ENCODE measurements around the gene ATP8B1. TPM values are rescaled to one million over a fixed set of nuclear protein-coding genes. Genes with fewer than 3 reads are reported as not detected.

ATP8B1 gene
- total RNA-seq, 1 experiment from 2014 or later, result 1.4 TPM

DNA sequence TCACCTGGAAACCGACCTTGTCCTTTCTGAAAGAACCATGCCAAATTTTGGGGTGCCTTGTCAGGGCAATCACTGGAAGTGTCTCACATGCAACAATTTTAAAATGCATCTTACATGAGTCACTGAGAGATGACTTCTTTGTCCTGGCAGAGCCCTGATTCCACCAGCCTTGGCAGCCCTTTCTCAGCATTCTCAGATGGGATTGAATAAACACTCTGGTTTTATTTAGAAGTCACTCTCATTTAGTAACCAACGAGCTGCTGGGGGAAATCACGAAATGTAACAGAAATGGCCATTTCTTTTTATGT is 3.8 kb upstream of the ATP8B1 start:
- Histone ChIP-seq H3K36me3 (replicated peaks; ENCODE audit: control insufficient read depth, insufficient read depth, low read length) (no peaks in the 10 kb centered on the region), H3K4me3 (ENCODE audit: insufficient read depth, low read depth, low read length) (no peak overlapping the region), H3K27me3 (ENCODE audit: control insufficient read depth, insufficient read depth, low read length) (peaks cover 31% of the 10 kb centered on the region)
- no peak for DNase-seq

DNA sequence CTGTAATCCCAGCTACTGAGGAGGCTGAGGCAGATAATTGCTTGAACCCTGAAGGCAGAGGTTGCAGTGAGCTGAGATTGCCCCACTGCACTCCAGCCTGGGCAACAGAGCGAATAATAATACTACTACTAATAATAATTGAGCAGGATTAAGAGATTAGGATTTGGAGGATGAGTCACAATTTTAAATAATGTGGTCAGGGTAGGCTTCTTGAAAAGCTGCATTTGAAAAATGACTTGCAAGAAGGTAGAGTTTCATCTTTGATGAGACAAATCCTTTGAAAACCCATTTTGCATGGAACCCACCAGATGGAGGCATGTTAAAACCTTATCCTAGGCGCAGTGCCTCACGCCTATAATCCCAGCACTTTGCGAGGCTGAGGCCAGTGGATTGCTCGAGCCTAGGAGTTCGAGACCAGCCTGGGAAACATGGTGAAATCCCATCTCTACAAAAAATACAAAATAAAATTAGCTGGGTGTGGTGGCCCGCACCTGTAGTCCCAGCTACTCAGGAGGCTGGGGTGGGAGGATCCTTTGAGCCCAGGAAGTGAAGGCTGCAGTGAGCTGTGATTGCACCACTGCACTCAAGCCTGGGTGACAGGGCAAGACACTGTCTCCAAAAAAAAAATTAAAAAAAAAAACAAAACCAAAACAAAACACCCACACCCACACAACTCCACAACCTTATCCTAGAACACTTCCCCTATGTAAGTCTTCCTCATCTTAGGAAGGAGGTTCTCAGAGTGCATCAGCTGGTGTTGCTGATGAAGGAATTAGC is 3.3 kb upstream of the ATP8B1 start:
- peaks cover 36% of the 10 kb centered on the region for H3K27me3 ChIP-seq (ENCODE audit: control insufficient read depth, insufficient read depth, low read length)

DNA sequence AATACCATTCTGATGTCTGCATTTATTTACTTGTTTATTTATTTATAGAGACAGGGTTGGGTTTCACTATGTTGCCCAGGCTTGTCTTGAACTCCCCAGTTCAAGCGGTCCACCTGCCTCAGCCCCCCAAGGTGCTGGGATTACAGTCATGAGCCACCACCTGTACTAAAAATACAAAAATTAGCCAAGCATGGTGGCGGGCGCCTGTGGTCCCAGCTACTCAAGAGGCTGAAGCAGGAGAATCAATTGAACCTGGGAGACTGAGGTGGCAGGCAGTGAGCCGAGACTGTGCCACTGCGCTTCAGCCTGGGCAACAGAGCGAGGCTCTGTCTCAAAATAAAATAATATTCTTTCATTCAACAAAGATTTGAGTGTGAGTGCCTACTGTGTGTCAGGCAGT is 2.0 kb upstream of the ATP8B1 start:
- no peak for DNase-seq
- Histone ChIP-seq H3K36me3 (replicated peaks; ENCODE audit: control insufficient read depth, insufficient read depth, low read length) (no peaks in the 10 kb centered on the region), H3K4me3 (ENCODE audit: insufficient read depth, low read depth, low read length) (no peak overlapping the region), H3K27me3 (ENCODE audit: control insufficient read depth, insufficient read depth, low read length) (peaks cover 49% of the 10 kb centered on the region)

More for the DNA sequence above, 3.3 kb upstream of the ATP8B1 start:
- H3K4me3 ChIP-seq (ENCODE audit: insufficient read depth, low read depth, low read length), result no peak overlapping the region
- H3K36me3 ChIP-seq (replicated peaks; ENCODE audit: control insufficient read depth, insufficient read depth, low read length), result no peaks in the 10 kb centered on the region
- no peak for DNase-seq

DNA sequence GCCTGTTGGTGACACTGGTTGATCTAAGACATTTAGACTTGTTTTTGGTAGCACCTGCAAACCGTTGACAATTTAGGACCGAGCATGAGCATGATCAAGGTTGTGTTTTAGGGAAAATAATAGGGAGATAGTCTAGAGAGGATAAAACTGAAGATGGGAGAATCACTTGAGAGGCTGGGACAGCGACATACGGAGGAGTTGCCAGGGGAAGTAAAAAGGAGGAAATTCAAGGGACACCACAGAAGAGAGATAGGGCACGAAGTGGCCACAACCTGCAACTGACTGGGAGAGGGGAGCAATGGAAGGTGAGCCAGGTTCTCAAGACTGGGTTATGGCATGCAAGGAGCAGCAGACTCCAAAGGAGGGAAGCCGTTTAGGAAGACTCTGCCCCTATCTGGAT is 1.4 kb upstream of the ATP8B1 start:
- Histone ChIP-seq H3K27me3 (ENCODE audit: control insufficient read depth, insufficient read depth, low read length) (peaks cover 52% of the 10 kb centered on the region), H3K36me3 (replicated peaks; ENCODE audit: control insufficient read depth, insufficient read depth, low read length) (no peaks in the 10 kb centered on the region), H3K4me3 (ENCODE audit: insufficient read depth, low read depth, low read length) (no peak overlapping the region)
- DNase-seq, result no peak

DNA sequence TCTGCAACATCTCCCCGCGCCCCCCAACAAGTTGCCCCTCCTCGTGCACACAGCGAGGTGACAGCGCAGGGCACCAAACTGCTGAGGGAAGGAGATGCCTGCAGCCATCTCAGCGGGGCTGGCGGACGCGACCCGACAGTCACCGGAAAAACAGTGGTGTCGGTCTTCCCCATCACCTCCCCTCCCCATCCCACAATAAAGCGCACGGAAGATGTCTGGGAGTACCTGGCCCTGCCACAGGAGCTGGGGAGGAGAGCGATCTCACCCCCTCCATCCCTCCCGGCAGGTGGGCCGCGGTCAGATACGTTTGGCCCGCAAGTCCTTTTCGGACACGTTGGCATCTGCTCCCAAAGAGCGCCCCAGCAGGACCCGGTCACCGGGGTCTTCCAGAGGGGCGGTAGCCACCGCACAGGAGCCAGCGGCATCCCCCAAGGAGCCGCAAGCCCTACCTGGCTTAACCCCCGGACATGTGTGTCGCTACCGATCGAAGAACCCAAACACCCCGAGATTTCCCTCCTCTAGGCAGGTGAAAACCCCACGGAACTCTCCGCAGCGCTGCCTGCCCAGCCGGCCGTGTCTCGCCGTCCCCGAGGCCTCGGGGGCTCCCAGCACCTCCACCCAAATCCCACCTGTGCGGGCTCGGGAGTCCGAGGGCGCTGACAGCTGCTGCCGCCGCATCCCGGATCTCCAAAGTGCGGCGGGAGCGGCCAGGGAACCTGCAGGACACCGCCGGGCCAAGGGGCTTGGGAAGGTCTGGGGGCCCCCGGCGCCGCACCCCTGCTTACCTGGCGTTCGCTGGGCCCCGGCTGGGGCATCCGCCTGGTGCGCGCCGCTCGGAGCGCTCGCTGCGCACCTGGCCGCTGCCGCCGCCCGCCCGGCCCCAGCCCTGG is 657 bp downstream of the ATP8B1 start:
- Histone ChIP-seq H3K27me3 (ENCODE audit: control insufficient read depth, insufficient read depth, low read length) (peaks cover 53% of the 10 kb centered on the region), H3K36me3 (replicated peaks; ENCODE audit: control insufficient read depth, insufficient read depth, low read length) (no peaks in the 10 kb centered on the region), H3K4me3 (ENCODE audit: insufficient read depth, low read depth, low read length) (peak overlapping the region; percentile 58)
- peak; percentile 79 for DNase-seq

DNA sequence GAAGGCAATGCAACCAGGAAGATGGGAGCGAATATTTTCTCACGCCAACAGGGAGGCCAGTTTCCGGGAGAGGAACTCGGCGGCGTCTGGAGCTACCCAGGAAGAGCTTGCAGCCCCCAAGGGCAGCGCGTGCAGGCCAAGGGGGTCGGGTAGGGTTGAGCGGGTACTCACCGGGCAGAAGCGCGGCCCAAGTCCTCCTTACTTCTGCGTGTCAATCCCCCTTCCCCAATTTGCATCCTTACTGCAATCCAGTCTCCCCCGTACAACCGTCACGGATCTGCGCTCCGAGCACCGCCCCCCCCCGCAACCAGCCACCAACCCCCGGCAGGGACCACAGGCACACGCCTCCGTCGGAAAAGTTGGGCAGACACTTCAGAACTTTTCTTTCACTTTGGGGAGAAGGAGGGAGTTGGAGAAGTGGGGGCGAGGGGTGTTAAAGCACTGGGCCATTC is 1.3 kb downstream of the ATP8B1 start:
- Histone ChIP-seq H3K36me3 (replicated peaks; ENCODE audit: control insufficient read depth, insufficient read depth, low read length) (no peaks in the 10 kb centered on the region), H3K4me3 (ENCODE audit: insufficient read depth, low read depth, low read length) (peak overlapping the region; percentile 58), H3K27me3 (ENCODE audit: control insufficient read depth, insufficient read depth, low read length) (peaks cover 53% of the 10 kb centered on the region)
- peak; percentile 66 for DNase-seq

DNA sequence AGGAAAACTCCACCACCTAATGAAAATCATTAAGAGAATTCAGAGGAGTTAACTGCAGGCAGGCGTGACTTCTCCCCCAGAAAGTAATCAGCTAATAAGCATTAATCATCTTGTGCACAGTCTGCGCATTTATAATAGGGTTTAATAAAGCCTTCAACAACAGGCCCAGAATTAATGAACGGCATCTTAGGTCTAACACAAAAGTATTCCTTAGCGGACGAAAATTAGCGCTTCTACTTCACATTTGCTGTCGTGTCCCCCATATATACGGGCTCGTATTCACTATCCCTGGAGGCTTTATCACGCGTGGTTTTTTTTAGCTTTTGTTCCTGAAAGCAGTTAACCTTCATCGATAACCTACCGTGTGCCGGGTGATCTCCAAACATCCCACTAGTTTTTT is 1.8 kb downstream of the ATP8B1 start:
- Histone ChIP-seq H3K27me3 (ENCODE audit: control insufficient read depth, insufficient read depth, low read length) (peaks cover 53% of the 10 kb centered on the region), H3K36me3 (replicated peaks; ENCODE audit: control insufficient read depth, insufficient read depth, low read length) (no peaks in the 10 kb centered on the region), H3K4me3 (ENCODE audit: insufficient read depth, low read depth, low read length) (peak overlapping the region; percentile 58)

DNA sequence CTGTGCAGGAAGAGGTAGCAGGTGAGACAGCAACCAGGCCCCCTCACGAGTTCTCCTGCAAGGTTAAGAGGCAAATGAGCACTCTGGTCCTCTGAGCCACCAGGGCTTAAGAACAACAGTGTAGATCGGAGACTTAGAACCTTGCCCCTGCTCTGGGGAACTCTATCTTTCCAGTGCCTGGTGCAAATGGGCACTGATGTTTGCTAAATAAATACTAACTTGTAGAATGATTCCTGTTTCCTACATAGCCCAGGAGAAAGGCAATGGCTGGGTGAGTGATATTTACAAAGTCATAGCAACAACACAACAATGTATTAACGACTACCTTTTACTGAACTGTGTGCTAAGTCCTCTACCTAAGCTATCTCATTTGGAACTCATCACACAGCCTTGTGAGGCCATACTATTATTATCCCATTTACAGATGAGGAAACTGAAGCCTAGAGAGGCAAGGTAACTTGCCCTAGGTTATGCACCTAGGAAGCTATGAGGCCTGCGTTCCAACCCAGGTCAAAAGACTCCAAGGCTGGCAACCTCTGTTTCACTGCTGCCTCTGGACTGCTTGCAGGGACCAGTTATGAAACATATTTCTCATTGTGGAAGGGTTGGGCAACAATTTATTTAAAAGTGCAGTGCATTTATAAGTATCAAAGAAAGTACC is 4.3 kb downstream of the ATP8B1 start:
- H3K27me3 ChIP-seq (ENCODE audit: control insufficient read depth, insufficient read depth, low read length), result peaks cover 41% of the 10 kb centered on the region
- H3K36me3 ChIP-seq (replicated peaks; ENCODE audit: control insufficient read depth, insufficient read depth, low read length), result no peaks in the 10 kb centered on the region
- H3K4me3 ChIP-seq (ENCODE audit: insufficient read depth, low read depth, low read length), result no peak overlapping the region
- DNase-seq, result no peak

More for the DNA sequence above, 1.8 kb downstream of the ATP8B1 start:
- DNase-seq, result no peak

DNA sequence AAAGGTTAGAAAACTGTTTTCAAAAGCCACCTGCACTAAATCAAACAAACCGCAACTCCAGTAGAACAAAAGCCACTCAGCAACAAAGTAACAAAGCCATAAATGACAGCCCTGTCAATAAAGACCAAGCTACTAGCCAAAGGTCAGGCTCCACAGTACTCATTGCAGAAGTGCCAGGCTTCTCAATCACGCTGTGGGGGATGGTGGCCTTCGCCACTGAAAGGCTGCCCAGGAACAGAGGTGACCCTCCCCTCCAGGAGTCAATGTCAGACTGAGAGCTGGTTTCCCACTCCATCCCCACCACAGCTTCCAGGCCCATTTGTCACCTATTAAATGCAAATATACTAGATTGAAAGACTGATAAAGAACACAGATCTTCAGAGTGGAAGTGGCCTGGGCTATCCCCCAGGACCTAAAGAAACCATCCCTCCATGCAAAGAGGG is 5.9 kb downstream of the ATP8B1 start:
- no peaks in the 10 kb centered on the region for H3K36me3 ChIP-seq (replicated peaks; ENCODE audit: control insufficient read depth, insufficient read depth, low read length)
- DNase-seq, result no peak
- no peak overlapping the region for H3K4me3 ChIP-seq (ENCODE audit: insufficient read depth, low read depth, low read length)

DNA sequence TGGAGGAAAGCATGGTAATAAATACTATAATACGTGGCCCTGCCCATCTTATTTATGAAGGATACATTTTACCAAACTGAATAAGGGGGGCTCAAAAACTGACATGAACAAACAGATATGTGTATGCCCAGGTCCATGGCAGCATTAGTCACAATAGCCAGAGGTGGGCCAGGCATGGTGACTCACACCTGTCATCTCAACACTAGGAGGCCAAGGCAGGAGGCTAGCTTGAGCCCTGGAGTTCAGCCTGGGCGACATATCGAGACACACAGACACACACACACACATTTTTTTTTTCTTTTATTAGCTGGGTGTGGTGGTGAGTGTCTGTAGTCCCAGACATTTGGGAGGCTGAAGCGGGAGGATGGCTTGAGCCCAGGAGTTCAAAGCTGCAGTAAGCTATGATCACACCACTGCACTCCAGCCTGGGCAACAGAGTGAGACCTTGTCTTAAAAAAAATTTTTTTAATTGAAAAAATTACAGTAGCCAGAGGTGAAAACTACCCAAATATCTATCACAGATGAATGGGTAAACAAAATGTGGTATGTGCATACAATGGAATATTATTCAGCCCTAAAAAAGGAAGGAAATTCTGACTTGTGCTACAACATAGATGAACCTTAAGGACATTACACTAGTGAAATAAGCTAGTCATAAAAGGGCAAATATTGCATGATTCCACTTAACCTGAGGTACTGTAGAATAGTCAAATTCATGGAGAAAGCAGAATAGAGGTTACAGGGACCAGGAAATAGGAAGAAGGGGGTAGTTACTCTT is 8.0 kb downstream of the ATP8B1 start:
- no peak for DNase-seq
- Histone ChIP-seq H3K27me3 (ENCODE audit: control insufficient read depth, insufficient read depth, low read length) (peaks cover 5% of the 10 kb centered on the region), H3K36me3 (replicated peaks; ENCODE audit: control insufficient read depth, insufficient read depth, low read length) (no peaks in the 10 kb centered on the region), H3K4me3 (ENCODE audit: insufficient read depth, low read depth, low read length) (no peak overlapping the region)

More for the DNA sequence above, 5.9 kb downstream of the ATP8B1 start:
- peaks cover 25% of the 10 kb centered on the region for H3K27me3 ChIP-seq (ENCODE audit: control insufficient read depth, insufficient read depth, low read length)

DNA sequence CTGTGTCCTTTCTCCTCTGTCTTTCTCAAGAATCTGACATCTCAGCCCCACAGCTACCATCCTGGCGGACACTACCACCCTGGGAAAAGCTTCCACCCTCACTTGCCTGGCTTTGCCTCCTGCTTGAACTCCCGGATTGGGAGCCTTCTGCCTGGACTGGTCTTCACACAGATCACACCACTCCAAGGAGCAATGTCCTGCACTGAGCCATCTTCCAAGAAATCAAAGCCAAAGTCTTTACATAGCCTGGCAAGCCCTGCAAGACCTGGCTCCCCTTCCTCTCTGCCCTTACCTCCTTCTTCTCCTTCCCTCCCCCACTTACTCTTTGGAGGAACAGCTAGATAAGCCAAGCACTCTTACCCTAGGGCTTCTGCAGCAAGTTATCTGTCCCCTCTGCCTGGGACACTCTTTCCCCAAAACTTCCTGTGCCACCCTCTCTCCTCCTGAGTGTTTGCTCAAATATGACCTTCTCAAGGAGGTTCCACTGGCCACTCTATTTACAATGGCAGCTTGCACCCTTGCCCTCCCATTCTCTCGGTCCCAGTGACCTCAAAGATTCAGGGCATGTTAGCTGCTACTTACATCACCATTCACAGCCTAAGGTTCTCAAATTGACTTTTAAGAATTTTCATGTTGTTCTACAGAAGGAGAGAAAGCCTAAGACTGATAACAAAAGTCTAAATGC is 9.7 kb downstream of the ATP8B1 start:
- no peaks in the 10 kb centered on the region for H3K27me3 ChIP-seq (ENCODE audit: control insufficient read depth, insufficient read depth, low read length)
- no peak for DNase-seq
- H3K36me3 ChIP-seq (replicated peaks; ENCODE audit: control insufficient read depth, insufficient read depth, low read length), result no peaks in the 10 kb centered on the region
- H3K4me3 ChIP-seq (ENCODE audit: insufficient read depth, low read depth, low read length), result no peak overlapping the region

DNA sequence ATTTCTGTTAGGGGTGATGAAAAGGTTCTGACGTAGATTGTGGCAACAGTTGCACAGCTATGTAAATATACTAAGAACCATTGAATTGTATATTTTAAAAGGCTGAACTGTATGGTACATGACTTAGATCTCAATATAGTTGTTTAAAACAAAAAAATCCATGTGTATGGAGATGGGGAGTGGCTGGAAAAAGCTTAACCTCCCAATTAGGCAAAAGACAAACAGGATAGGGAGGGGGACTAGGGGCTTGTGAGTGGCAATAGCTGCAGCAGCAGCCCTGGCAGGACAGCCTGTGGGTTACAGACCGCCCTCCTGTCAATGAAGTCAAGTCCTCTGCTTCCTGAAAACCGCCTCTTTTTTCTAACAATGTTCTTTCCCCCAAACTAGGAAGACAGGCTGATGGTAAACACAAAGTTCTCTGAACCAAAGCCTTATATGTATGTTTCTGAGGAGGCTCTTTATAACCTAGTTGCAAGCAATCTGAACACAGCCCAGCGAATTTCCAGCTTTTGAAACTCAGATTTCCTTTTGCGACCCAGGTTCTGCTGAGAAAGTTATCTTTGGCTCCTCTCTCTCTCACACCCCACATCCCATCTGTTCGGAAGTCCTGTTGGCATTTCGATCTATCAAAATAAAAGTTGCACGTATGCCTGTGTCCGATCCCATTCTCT is 10.3 kb downstream of the ATP8B1 start:
- DNase-seq, result no peak
- Histone ChIP-seq H3K27me3 (ENCODE audit: control insufficient read depth, insufficient read depth, low read length) (no peaks in the 10 kb centered on the region), H3K4me3 (ENCODE audit: insufficient read depth, low read depth, low read length) (no peak overlapping the region), H3K36me3 (replicated peaks; ENCODE audit: control insufficient read depth, insufficient read depth, low read length) (no peaks in the 10 kb centered on the region)

DNA sequence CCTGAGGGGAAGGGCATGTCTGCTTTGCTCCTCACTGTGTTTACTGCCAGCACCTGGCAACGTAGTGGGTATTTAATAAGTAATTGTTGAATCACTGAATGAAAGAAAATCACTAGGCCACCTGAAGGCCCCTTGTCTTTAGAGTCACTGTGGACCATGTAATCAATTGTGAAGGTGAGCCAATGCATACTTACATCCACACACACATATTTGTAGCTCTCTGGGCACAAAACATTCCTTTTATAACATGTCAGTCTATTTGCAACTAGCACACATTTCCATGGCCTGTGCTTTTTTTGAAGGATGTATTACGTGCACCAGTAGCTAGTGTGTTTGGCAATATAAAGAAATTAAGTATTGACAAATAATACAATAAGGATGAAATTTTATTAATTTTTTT is 11.2 kb downstream of the ATP8B1 start:
- no peaks in the 10 kb centered on the region for H3K36me3 ChIP-seq (replicated peaks; ENCODE audit: control insufficient read depth, insufficient read depth, low read length)
- no peak overlapping the region for H3K4me3 ChIP-seq (ENCODE audit: insufficient read depth, low read depth, low read length)
- no peak for DNase-seq
- H3K27me3 ChIP-seq (ENCODE audit: control insufficient read depth, insufficient read depth, low read length), result no peaks in the 10 kb centered on the region

Measured in H7 (cell line).